Measurements from ENCODE around the gene ATP1B2.

GRCh38 chr17:7673239-7673638, 22.5 kb downstream of the ATP1B2 start:
- TF ChIP-seq CTCF (IDR thresholded peaks at IDR 0.05 in 2 of 3, conservative IDR thresholded peaks at IDR 0.05 in 1 of 3; ENCODE audit: borderline replicate concordance in 1 of 3, insufficient read depth in 1 of 3, low read depth in 2 of 3, low read length in 2 of 3) (peak in 2 of 3 experiments; percentile 43 to 72; a peak in 4 of 6 replicates), SIN3A (IDR thresholded peaks at IDR 0.05; ENCODE audit: low read depth) (no peak), POLR2A (IDR thresholded peaks at IDR 0.05; ENCODE audit: borderline replicate concordance, extremely low read depth, insufficient read depth, insufficient read length) (no peak), ZNF274 (IDR thresholded peaks at IDR 0.05; ENCODE audit: low read depth, low read length) (no peak), TCF7L2 (IDR thresholded peaks at IDR 0.05; ENCODE audit: borderline replicate concordance, extremely low read depth, insufficient read depth, insufficient read length) (no peak), MAX (IDR thresholded peaks at IDR 0.05) (no peak), POLR2AphosphoS5 (IDR thresholded peaks at IDR 0.05; ENCODE audit: low read depth, low read length) (no peak), EZH2 (IDR thresholded peaks at IDR 0.05) (no peak), CEBPB (IDR thresholded peaks at IDR 0.05; ENCODE audit: low read depth) (no peak), EGR1 (IDR thresholded peaks at IDR 0.05; ENCODE audit: low read depth) (no peak)

Data from HCT116 (cell line).